ENCODE measurements around the gene RALB. TPM values are rescaled to one million over a fixed set of nuclear protein-coding genes. Genes with fewer than 3 reads are reported as not detected.

RALB gene
- total and polyA plus RNA-seq, 2 of the 8 experiments (the other 6 are each of a cell fraction or from before 2014, with no cell fraction given) = 12.0 to 16.6 TPM

GRCh38 chr2:120305296-120305695, 52.6 kb downstream of the RALB start:
- H4K5ac ChIP-seq (ENCODE audit: insufficient read length, low read depth, low read length) = no peak overlapping the region
- peaks cover 0 to 2% of the 10 kb centered on the region in 2 experiments for H4K20me1 ChIP-seq (replicated peaks in 1 of 2; ENCODE audit: control insufficient read depth in 1 of 2, insufficient read depth in 2 of 2, low read length in 2 of 2)
- FAIRE-seq (no peak), DNase-seq (ENCODE audit: low read depth in 1 of 2, low spot score in 2 of 2) (no peak)
- H3K27me3 ChIP-seq (replicated peaks in 1 of 4; ENCODE audit: control insufficient read depth in 3 of 4, extremely low read depth in 1 of 4, insufficient read depth in 3 of 4, low read length in 3 of 4) = peaks cover 0 to 8% (median 2%) of the 10 kb centered on the region in 4 experiments; a peak in 2 of 7 replicates
- WGBS, 2 experiments (ENCODE audit: extremely low coverage in 1 of 2, insufficient coverage in 1 of 2, insufficient read length in 1 of 2, insufficient replicate concordance in 2 of 2, low coverage in 1 of 2, low lambda C conversion rate in 2 of 2, missing lambda C conversion rate in 1 of 2) = 87% methylated on average over 6 of the region's 6 CpGs; no CpG with 5 or more reads in 1 of the 2 experiments
- H2BK12ac ChIP-seq (ENCODE audit: low read depth, low read length) = no peak overlapping the region
- H2BK120ac ChIP-seq (replicated peaks; ENCODE audit: low read depth, low read length) = no peak overlapping the region
- no peak overlapping the region for H2BK15ac ChIP-seq (ENCODE audit: low read length)
- H2BK5ac ChIP-seq (ENCODE audit: low read depth, low read length) = no peak overlapping the region
- ChIA-PET CTCF (ENCODE audit: partially characterized antibody) (interaction anchor here (0.6 to 9.4 kb wide), 21 partner anchors 9 to 965 kb away, joined by 3 to 75 read pairs (median 3); no protein-coding TSS in a partner anchor), POLR2A (ENCODE audit: partially characterized antibody) (no interaction called here)
- no peak overlapping the region for H4K8ac ChIP-seq (ENCODE audit: extremely low read depth, insufficient read depth, low read length)
- no peak overlapping the region for H3K4ac ChIP-seq (replicated peaks; ENCODE audit: insufficient read length, low read depth, low read length)
- H3K79me1 ChIP-seq (ENCODE audit: low read depth, low read length) = no peaks in the 10 kb centered on the region
- H2AFZ ChIP-seq (ENCODE audit: low read length) = no peak overlapping the region
- TF ChIP-seq RAD21 (IDR thresholded peaks at IDR 0.05 in 1 of 2, conservative IDR thresholded peaks at IDR 0.05 in 1 of 2; ENCODE audit: low read depth in 2 of 2, low read length in 2 of 2) = peak; percentile 39 to 56; a peak in 3 of 4 replicates
- TF ChIP-seq, protein P1, sequence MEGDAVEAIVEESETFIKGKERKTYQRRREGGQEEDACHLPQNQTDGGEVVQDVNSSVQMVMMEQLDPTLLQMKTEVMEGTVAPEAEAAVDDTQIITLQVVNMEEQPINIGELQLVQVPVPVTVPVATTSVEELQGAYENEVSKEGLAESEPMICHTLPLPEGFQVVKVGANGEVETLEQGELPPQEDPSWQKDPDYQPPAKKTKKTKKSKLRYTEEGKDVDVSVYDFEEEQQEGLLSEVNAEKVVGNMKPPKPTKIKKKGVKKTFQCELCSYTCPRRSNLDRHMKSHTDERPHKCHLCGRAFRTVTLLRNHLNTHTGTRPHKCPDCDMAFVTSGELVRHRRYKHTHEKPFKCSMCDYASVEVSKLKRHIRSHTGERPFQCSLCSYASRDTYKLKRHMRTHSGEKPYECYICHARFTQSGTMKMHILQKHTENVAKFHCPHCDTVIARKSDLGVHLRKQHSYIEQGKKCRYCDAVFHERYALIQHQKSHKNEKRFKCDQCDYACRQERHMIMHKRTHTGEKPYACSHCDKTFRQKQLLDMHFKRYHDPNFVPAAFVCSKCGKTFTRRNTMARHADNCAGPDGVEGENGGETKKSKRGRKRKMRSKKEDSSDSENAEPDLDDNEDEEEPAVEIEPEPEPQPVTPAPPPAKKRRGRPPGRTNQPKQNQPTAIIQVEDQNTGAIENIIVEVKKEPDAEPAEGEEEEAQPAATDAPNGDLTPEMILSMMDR (IDR thresholded peaks at IDR 0.05; ENCODE audit: control extremely low read depth in 1 of 3, insufficient read depth in 1 of 3, low read depth in 1 of 3, low read length in 3 of 3) = peak; percentile 34 to 43 (median 36)
- no peak for TF ChIP-seq SIN3A (conservative IDR thresholded peaks at IDR 0.05 in 1 of 2, IDR thresholded peaks at IDR 0.05 in 1 of 2; ENCODE audit: low read depth in 1 of 2, low read length in 2 of 2)
- no peak overlapping the region for H3K4me3 ChIP-seq (ENCODE audit: extremely low read depth in 1 of 4, insufficient read depth in 2 of 4, low read depth in 3 of 4, low read length in 4 of 4)
- H3K4me1 ChIP-seq (replicated peaks in 1 of 4; ENCODE audit: control insufficient read depth in 3 of 4, insufficient read depth in 4 of 4, low read length in 3 of 4) = peaks cover 0 to 3% (median 0%) of the 10 kb centered on the region in 4 experiments; a peak in 3 of 7 replicates
- no peaks in the 10 kb centered on the region for H3K36me3 ChIP-seq (ENCODE audit: control insufficient read depth in 2 of 4, insufficient read depth in 4 of 4, low read length in 3 of 4)
- H3K9me3 ChIP-seq (ENCODE audit: insufficient read depth in 2 of 2, low read depth in 1 of 2, low read length in 1 of 2) = no peaks in the 10 kb centered on the region
- no peak overlapping the region for H2AK5ac ChIP-seq (ENCODE audit: low read depth, low read length)
- no peak overlapping the region for H3K23ac ChIP-seq (ENCODE audit: insufficient read length)
- no peak overlapping the region for H3K18ac ChIP-seq (ENCODE audit: extremely low read depth, low read length)
- no peak overlapping the region for H3K56ac ChIP-seq (replicated peaks; ENCODE audit: insufficient read length, low read depth, low read length)
- no peak overlapping the region for H2BK20ac ChIP-seq (ENCODE audit: low read length)
- no peak overlapping the region for H3K14ac ChIP-seq (ENCODE audit: insufficient read length)
- H3K23me2 ChIP-seq (ENCODE audit: low read depth, low read length) = no peaks in the 10 kb centered on the region
- H4K91ac ChIP-seq (replicated peaks; ENCODE audit: insufficient read length, low read length) = no peak overlapping the region
- H3K4me2 ChIP-seq (ENCODE audit: insufficient read depth in 1 of 2, low read depth in 2 of 2, low read length in 2 of 2) = no peak overlapping the region
- no peak overlapping the region for H3K9ac ChIP-seq (replicated peaks in 1 of 4; ENCODE audit: extremely low read depth in 1 of 4, low read depth in 3 of 4, low read length in 3 of 4)
- H3K79me2 ChIP-seq (ENCODE audit: control insufficient read depth in 1 of 2, insufficient read depth in 2 of 2, low read length in 2 of 2) = no peaks in the 10 kb centered on the region
- no peak overlapping the region for H3K27ac ChIP-seq (ENCODE audit: low read depth, low read length)
